ENCODE data around the gene C1QTNF5. TPM values are rescaled to one million over a fixed set of nuclear protein-coding genes. Genes with fewer than 3 reads are reported as not detected.
"Not testable (repeated sequence)": the region's sequence is repeated elsewhere in the genome, so short reads cannot be mapped to it uniquely, and the experiment has no call there.

The C1QTNF5 gene, protein sequence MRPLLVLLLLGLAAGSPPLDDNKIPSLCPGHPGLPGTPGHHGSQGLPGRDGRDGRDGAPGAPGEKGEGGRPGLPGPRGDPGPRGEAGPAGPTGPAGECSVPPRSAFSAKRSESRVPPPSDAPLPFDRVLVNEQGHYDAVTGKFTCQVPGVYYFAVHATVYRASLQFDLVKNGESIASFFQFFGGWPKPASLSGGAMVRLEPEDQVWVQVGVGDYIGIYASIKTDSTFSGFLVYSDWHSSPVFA
- total RNA-seq (not detected), total RNA-seq (0 reads per million in 29 experiments)
- 0.13 TPM for total RNA-seq (2013)

- WGBS (ENCODE audit: insufficient coverage), result 13% methylated on average over 49 of the region's 53 CpGs
- H3K9me3 Mint-ChIP-seq, result no peaks in the 10 kb centered on the region
- H3K27me3 ChIP-seq (replicated peaks in 1 of 2; ENCODE audit: control insufficient read depth in 2 of 2, extremely low read depth in 1 of 2, insufficient read depth in 2 of 2, low read length in 1 of 2), result peaks cover 6 to 74% of the 10 kb centered on the region in 2 experiments
- no peak for DNase-seq
- no peaks in the 10 kb centered on the region for H3K9me3 ChIP-seq
- peak in 2 of 4 experiments; percentile 7 to 20 for ATAC-seq (replicated peaks in 1 of 4)
- ChIA-PET POLR2A (interaction anchor here in 1 of 2 donors (0.6 kb wide), 1 partner anchor 864 kb away, joined by 6 read pairs; no protein-coding TSS in a partner anchor), CTCF (no interaction called here)
- H3K4me3 ChIP-seq (ENCODE audit: control insufficient read depth in 1 of 2, extremely low read depth in 1 of 2, low read length in 1 of 2), result peak within 1 kb of the TSS in 1 of 2 donors; percentile 32
- no peak within 1 kb of the TSS for H3K27ac Mint-ChIP-seq
- H3K4me1 ChIP-seq (ENCODE audit: control insufficient read depth in 1 of 2, extremely low read depth in 1 of 2, insufficient read depth in 2 of 2, low read length in 2 of 2), result peaks cover 9 to 42% of the 10 kb centered on the region in 2 experiments
- H3K36me3 Mint-ChIP-seq, result peaks cover 7% of the 10 kb centered on the region
- H3K27ac ChIP-seq (ENCODE audit: low read length), result no peak within 1 kb of the TSS
- peak within 1 kb of the TSS in 1 of 3 donors; percentile 20 for H3K4me3 Mint-ChIP-seq
- H3K4me1 Mint-ChIP-seq, result peaks cover 24 to 33% (median 24%) of the 10 kb centered on the region in 3 donors
- H3K27me3 Mint-ChIP-seq, result peaks cover 23 to 43% of the 10 kb centered on the region in 2 donors
- peaks cover 2 to 6% of the 10 kb centered on the region in 2 donors for H3K36me3 ChIP-seq (ENCODE audit: control insufficient read depth in 2 of 2, extremely low read depth in 1 of 2, insufficient read depth in 1 of 2, low read length in 1 of 2)
Measured at GRCh38 chr11:119340335-119341221, at the start of gene C1QTNF5. Gene C1QTNF5 (minus strand): TSS chr11:119340883. CDS start chr11:119340397, 486 bp downstream.

DNA sequence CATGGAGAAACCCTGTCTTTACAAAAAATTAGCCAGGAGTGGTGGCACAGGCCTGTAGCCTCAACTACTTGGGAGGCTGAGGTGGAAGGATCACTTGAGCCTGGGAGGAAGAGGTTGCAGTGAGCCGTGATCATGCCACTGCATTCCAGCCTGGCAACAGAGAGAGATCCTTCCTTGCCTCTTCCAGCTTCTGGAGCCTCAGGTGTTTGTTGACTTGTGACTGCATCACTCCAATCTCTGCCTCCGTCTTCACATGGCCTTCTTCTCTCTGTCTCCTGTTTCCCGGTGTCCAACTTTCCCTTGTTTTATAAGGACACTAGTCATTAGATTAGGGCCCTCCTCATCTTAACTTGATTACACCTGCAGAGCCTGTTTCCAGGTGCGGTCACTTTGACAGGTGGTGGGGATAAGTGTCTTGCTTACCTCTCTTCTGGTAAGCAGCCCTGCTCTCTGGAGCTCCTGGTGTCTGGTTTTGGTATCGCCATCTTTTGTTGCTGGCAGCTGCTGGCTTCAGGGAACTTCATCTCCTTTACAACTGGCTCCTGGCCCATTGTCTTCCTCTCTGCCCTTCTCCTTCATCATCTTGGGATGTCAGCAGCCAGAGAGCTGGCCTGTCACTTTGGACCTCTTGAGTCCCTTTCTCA lies 49.0 kb upstream of the C1QTNF5 start:
- Histone ChIP-seq H3K36me3 (ENCODE audit: control insufficient read depth in 2 of 2, extremely low read depth in 1 of 2, insufficient read depth in 1 of 2, low read length in 1 of 2) (no peaks in the 10 kb centered on the region), H3K27me3 (replicated peaks in 1 of 2; ENCODE audit: control insufficient read depth in 2 of 2, extremely low read depth in 1 of 2, insufficient read depth in 2 of 2, low read length in 1 of 2) (peaks cover 2 to 10% of the 10 kb centered on the region in 2 experiments), H3K9me3 (no peaks in the 10 kb centered on the region), H3K4me3 (ENCODE audit: control insufficient read depth in 1 of 2, extremely low read depth in 1 of 2, low read length in 1 of 2) (no peak overlapping the region), H3K27ac (ENCODE audit: low read length) (no peak overlapping the region), H3K4me1 (ENCODE audit: control insufficient read depth in 1 of 2, extremely low read depth in 1 of 2, insufficient read depth in 2 of 2, low read length in 2 of 2) (no peaks in the 10 kb centered on the region)
- POLR2A ChIA-PET, result no interaction called here
- ATAC-seq (replicated peaks in 1 of 4), result peak in 1 of 4 experiments; percentile 46
- H3K36me3 Mint-ChIP-seq, result no peaks in the 10 kb centered on the region
- H3K9me3 Mint-ChIP-seq, result no peaks in the 10 kb centered on the region
- H3K4me3 Mint-ChIP-seq, result no peak overlapping the region
- DNase-seq, result peak in 2 of 35 experiments; percentile 18 to 40
- 87% methylated on average over 3 of the region's 5 CpGs for WGBS (ENCODE audit: insufficient coverage)
- CTCF ChIA-PET, result no interaction called here
- peaks cover 15% of the 10 kb centered on the region in 2 donors for H3K27me3 Mint-ChIP-seq
- no peaks in the 10 kb centered on the region for H3K4me1 Mint-ChIP-seq
- no peak overlapping the region for H3K27ac Mint-ChIP-seq

DNA sequence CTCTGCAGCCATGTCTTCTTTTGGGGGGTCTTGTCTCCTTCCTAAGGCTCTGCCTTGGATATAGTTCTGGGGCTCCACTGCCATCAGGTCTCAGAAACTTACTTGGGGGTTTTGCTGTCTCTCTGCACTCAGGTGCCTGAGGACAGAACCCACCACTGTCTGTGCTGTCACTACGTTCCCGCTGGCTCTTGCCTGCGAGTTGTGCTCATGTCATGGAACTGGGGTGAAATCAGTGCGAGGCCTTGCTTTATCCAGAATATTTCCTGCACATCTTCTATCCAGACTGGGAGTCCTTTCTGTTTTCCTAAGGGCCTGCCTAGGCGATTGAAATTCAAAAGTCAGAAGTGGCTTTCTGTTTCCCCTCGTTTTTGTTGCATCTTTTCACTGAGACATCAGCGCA lies 47.4 kb upstream of the C1QTNF5 start:
- POLR2A ChIA-PET, result no interaction called here
- H3K9me3 ChIP-seq, result no peaks in the 10 kb centered on the region
- no peaks in the 10 kb centered on the region for H3K36me3 ChIP-seq (ENCODE audit: control insufficient read depth in 2 of 2, extremely low read depth in 1 of 2, insufficient read depth in 1 of 2, low read length in 1 of 2)
- H3K36me3 Mint-ChIP-seq, result no peaks in the 10 kb centered on the region
- H3K27me3 ChIP-seq (replicated peaks in 1 of 2; ENCODE audit: control insufficient read depth in 2 of 2, extremely low read depth in 1 of 2, insufficient read depth in 2 of 2, low read length in 1 of 2), result peaks cover 5 to 7% of the 10 kb centered on the region in 2 experiments
- ATAC-seq (replicated peaks in 1 of 4) (no peak), DNase-seq (no peak)
- no peak overlapping the region for H3K27ac ChIP-seq (ENCODE audit: low read length)
- no peaks in the 10 kb centered on the region for H3K9me3 Mint-ChIP-seq
- CTCF ChIA-PET, result no interaction called here
- H3K4me3 Mint-ChIP-seq, result no peak overlapping the region
- no peak overlapping the region for H3K27ac Mint-ChIP-seq
- no peaks in the 10 kb centered on the region for H3K4me1 Mint-ChIP-seq
- H3K27me3 Mint-ChIP-seq, result peaks cover 8 to 11% of the 10 kb centered on the region in 2 donors
- H3K4me3 ChIP-seq (ENCODE audit: control insufficient read depth in 1 of 2, extremely low read depth in 1 of 2, low read length in 1 of 2), result no peak overlapping the region
- 97% methylated on average over 4 of the region's 7 CpGs for WGBS (ENCODE audit: insufficient coverage)
- H3K4me1 ChIP-seq (ENCODE audit: control insufficient read depth in 1 of 2, extremely low read depth in 1 of 2, insufficient read depth in 2 of 2, low read length in 2 of 2), result no peaks in the 10 kb centered on the region

DNA sequence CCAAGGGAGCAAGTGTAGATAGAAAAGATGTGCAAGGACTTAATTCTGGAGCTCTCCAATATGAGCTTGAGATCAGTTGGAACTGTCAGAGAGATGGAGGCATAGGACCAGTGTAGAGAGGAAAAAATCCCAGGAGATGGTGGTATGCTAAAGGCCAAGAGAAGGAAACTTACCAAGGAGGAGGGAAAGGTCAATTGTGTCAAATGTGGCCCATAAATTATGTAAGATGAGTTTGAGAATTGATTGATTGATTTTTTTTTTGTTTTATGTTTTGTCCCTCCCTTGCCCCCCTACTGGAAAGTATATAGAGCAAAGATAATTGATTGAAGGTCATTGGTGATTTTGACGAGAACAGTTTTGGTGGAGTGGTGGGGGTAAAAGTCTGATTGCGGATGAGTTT lies 43.6 kb upstream of the C1QTNF5 start:
- Mint-ChIP-seq H3K27ac (no peak overlapping the region), H3K36me3 (no peaks in the 10 kb centered on the region), H3K9me3 (no peaks in the 10 kb centered on the region), H3K4me1 (peaks cover 0 to 5% (median 5%) of the 10 kb centered on the region in 3 donors), H3K4me3 (no peak overlapping the region), H3K27me3 (peaks cover 0 to 5% of the 10 kb centered on the region in 2 donors)
- ChIA-PET CTCF (interaction anchor here in 1 of 2 donors (1.2 kb wide), 1 partner anchor 11 kb away, joined by 7 read pairs; no protein-coding TSS in a partner anchor), POLR2A (no interaction called here)
- Histone ChIP-seq H3K27me3 (replicated peaks in 1 of 2; ENCODE audit: control insufficient read depth in 2 of 2, extremely low read depth in 1 of 2, insufficient read depth in 2 of 2, low read length in 1 of 2) (peaks cover 3 to 20% of the 10 kb centered on the region in 2 experiments), H3K36me3 (ENCODE audit: control insufficient read depth in 2 of 2, extremely low read depth in 1 of 2, insufficient read depth in 1 of 2, low read length in 1 of 2) (no peaks in the 10 kb centered on the region), H3K4me3 (ENCODE audit: control insufficient read depth in 1 of 2, extremely low read depth in 1 of 2, low read length in 1 of 2) (no peak overlapping the region), H3K27ac (ENCODE audit: low read length) (no peak overlapping the region), H3K4me1 (ENCODE audit: control insufficient read depth in 1 of 2, extremely low read depth in 1 of 2, insufficient read depth in 2 of 2, low read length in 2 of 2) (peaks cover 10 to 20% of the 10 kb centered on the region in 2 experiments), H3K9me3 (no peaks in the 10 kb centered on the region)
- 92% methylated on average over 2 of the region's 2 CpGs for WGBS (ENCODE audit: insufficient coverage)
- no peak for DNase-seq
- no peak for ATAC-seq (replicated peaks in 1 of 4)

GRCh38 chr11:119382513-119382912 lies 41.8 kb upstream of the C1QTNF5 start:
- Histone ChIP-seq H3K4me3 (ENCODE audit: control insufficient read depth in 1 of 2, extremely low read depth in 1 of 2, low read length in 1 of 2) (peak overlapping the region in 1 of 2 donors; percentile 62), H3K4me1 (ENCODE audit: control insufficient read depth in 1 of 2, extremely low read depth in 1 of 2, insufficient read depth in 2 of 2, low read length in 2 of 2) (peaks cover 10 to 20% of the 10 kb centered on the region in 2 experiments), H3K27me3 (replicated peaks in 1 of 2; ENCODE audit: control insufficient read depth in 2 of 2, extremely low read depth in 1 of 2, insufficient read depth in 2 of 2, low read length in 1 of 2) (peaks cover 3 to 22% of the 10 kb centered on the region in 2 experiments)
- H3K9me3 ChIP-seq; H3K4me3 Mint-ChIP-seq; H3K27ac ChIP-seq (ENCODE audit: low read length); ATAC-seq (replicated peaks in 1 of 4); H3K27me3 Mint-ChIP-seq; DNase-seq; H3K36me3 Mint-ChIP-seq; H3K9me3 Mint-ChIP-seq; H3K27ac Mint-ChIP-seq; H3K4me1 Mint-ChIP-seq; H3K36me3 ChIP-seq (ENCODE audit: control insufficient read depth in 2 of 2, extremely low read depth in 1 of 2, insufficient read depth in 1 of 2, low read length in 1 of 2): not testable (repeated sequence)
- CTCF ChIA-PET, result interaction anchor here (0.8 to 2.4 kb wide), 3 partner anchors 9 to 59 kb away, joined by 3 to 19 read pairs (median 3); no protein-coding TSS in a partner anchor
- POLR2A ChIA-PET, result interaction anchor here in 1 of 2 donors (0.6 kb wide), 1 partner anchor 13 kb away, joined by 3 read pairs; no protein-coding TSS in a partner anchor
- WGBS (ENCODE audit: insufficient coverage), result 94% methylated on average over 9 of the region's 14 CpGs

- Histone ChIP-seq H3K9me3 (no peaks in the 10 kb centered on the region), H3K4me3 (ENCODE audit: control insufficient read depth in 1 of 2, extremely low read depth in 1 of 2, low read length in 1 of 2) (peak overlapping the region; percentile 62 to 75), H3K4me1 (ENCODE audit: control insufficient read depth in 1 of 2, extremely low read depth in 1 of 2, insufficient read depth in 2 of 2, low read length in 2 of 2) (peaks cover 10 to 20% of the 10 kb centered on the region in 2 experiments), H3K27ac (ENCODE audit: low read length) (no peak overlapping the region), H3K27me3 (replicated peaks in 1 of 2; ENCODE audit: control insufficient read depth in 2 of 2, extremely low read depth in 1 of 2, insufficient read depth in 2 of 2, low read length in 1 of 2) (peaks cover 3 to 23% of the 10 kb centered on the region in 2 experiments), H3K36me3 (ENCODE audit: control insufficient read depth in 2 of 2, extremely low read depth in 1 of 2, insufficient read depth in 1 of 2, low read length in 1 of 2) (no peaks in the 10 kb centered on the region)
- ChIA-PET CTCF (interaction anchor here (0.6 to 2.4 kb wide), 4 partner anchors 25 to 810 kb away, joined by 3 to 19 read pairs (median 10); partner anchors contain the start of gene ARCN1 (in 1 of the 2)), POLR2A (interaction anchor here in 1 of 2 donors (0.6 kb wide), 1 partner anchor 13 kb away, joined by 3 read pairs; no protein-coding TSS in a partner anchor)
- Mint-ChIP-seq H3K27me3 (no peaks in the 10 kb centered on the region), H3K4me1 (peaks cover 0 to 5% (median 5%) of the 10 kb centered on the region in 3 donors), H3K27ac (no peak overlapping the region), H3K36me3 (no peaks in the 10 kb centered on the region), H3K9me3 (no peaks in the 10 kb centered on the region), H3K4me3 (no peak overlapping the region)
- 10% methylated on average over 8 of the region's 9 CpGs for WGBS (ENCODE audit: insufficient coverage)
- ATAC-seq (replicated peaks in 1 of 4) (no peak), DNase-seq (peak in 1 of 35 experiments; percentile 33)
Measured at GRCh38 chr11:119382101-119382500, 41.4 kb upstream of the C1QTNF5 start.

All from T-cell (primary cell).